NCI-H2107 treated with DMSO at 0.1 percent for 48 hours (cell line): ENCODE measurements around the gene BARHL1.
A peak's percentile ranks its signal among the peaks of the same experiment; 100 is the strongest.

Experiments used
- DNase-seq: peaks from one replicate; lab custom pipeline; 2025; ENCODE audit not compliant: unreplicated experiment; lab: John Stamatoyannopoulos, UW

Gene BARHL1

GRCh38 chr9:132582276-132582785 is at the start of gene BARHL1:
Gene BARHL1 (plus strand): TSS chr9:132582606. CDS start chr9:132582798, 192 bp downstream.
- DNase-seq: no peak

DNA sequence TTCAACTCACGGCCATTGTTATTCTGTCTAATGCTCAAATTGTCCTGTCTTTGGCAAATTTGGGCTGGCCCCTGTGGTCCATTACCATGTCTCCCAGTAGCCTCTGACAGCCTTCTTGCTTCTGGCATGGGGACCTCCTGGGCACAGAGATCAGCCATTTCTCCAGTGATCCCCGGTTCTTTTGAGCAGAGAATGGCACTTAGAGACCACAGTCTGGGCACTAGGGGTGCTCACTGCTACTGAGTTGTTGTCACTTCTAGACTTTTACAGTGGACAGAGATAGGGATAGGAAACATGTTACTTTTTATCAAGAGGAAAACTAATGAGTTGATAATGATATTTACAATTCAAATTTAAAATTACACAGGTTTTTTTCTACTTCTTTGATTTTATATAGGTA is 47.6 kb upstream of the BARHL1 start:
- no peak for DNase-seq

DNA sequence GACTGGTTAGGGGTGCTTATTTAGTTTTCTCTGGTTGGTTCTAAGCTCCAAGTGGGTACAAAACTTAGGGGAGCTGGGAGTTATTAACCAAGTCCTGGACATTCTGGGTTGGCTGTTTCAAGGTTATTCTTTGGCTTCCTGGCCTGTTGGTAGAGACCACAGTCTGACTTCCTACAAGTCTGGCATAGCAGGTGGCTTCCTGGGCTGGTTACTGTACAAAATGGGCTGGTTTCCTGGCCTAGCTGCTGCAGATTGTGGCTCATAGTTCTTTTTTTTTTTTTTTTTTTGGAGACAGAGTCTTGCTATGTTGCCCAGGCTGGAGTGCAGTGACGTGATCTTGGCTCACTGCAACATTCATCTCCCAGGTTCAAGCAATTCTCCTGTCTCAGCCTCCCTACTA is 46.3 kb upstream of the BARHL1 start:
- no peak for DNase-seq

- no peak for DNase-seq
These were observed 45.1 kb upstream of the BARHL1 start for GRCh38 chr9:132537352-132537751.

DNA sequence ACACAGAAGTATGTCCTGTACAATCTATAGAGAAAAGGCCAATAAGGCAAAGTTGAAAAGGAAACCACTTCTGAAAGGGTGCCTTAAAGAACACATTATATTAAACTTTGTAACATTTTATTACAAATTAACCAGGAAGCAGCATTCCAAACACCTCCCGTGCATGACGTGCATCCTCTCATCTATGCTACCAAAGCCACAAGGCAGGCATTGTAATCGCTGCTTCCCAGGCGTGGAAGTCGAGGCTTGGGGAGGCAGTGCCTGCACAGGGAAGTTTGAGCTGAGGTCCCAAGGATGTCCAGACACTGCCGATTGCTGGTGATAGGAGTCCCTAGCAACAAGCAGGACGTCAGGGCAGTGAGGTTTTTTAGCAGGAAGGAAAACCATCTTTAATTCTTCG is 44.3 kb upstream of the BARHL1 start:
- no peak for DNase-seq

DNA sequence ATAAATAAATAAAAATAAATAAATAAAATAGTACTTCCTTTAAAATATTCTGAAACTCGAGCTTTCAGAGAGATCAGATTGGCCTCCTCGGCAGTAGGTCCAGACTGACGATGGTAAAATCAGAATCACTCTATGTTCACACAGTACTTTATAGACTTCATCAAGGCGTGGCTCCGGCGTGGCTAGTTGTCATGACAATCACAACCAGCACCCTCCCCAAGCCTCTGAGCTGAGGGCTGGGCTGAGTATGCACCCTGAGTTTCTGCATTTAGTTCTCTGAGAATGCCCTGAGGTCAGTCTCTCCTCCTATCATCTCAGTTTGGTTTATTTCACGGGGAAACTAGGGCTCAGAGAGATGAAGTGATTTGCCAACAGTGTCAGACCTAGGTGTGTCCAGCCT is 43.3 kb upstream of the BARHL1 start:
- DNase-seq: no peak

GRCh38 chr9:132541051-132541450 is 41.4 kb upstream of the BARHL1 start:
- DNase-seq: no peak

- DNase-seq: no peak
These were observed 40.3 kb upstream of the BARHL1 start for GRCh38 chr9:132541870-132542830.

GRCh38 chr9:132543251-132543650 is 39.2 kb upstream of the BARHL1 start:
- no peak for DNase-seq

DNA sequence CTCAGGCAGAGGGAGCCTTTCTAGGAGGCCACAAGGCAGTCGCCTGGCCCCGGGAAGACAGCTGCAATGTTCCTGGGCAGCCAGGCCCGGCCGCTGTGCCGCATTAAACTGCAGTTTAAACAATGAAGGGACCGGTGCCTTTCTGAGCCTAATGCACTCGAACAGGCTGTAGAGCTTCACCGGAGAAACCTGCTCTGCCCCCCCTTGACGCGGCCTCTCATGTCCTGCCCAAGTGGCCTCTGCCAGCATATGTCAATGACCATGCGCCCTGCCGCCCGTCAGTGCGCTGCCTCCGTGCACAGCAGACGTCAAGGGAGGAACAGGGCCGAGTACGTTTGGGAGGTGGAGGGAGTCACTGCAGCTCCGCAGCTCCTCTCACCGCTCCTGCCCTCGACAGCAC is 38.4 kb upstream of the BARHL1 start:
- DNase-seq: no peak

DNA sequence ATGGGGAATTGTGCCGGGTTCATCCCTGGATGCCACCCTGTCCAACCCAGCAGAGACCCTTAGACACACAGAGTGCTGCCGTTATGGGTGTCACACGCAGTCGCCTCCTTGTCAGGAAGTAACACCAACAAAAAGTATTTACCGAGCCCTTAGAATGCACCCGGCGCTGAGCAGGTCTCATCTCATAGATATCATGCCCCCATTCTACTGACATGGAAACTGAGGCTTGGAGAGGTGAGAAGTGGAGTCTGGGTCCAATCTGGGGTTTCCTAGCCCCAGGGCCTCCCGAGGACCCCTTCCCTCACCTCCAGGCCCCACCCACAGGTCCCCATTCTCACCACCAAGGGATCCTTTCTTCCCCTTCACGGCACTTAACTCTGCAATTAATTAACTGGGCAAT is 36.8 kb upstream of the BARHL1 start:
- DNase-seq: no peak

DNA sequence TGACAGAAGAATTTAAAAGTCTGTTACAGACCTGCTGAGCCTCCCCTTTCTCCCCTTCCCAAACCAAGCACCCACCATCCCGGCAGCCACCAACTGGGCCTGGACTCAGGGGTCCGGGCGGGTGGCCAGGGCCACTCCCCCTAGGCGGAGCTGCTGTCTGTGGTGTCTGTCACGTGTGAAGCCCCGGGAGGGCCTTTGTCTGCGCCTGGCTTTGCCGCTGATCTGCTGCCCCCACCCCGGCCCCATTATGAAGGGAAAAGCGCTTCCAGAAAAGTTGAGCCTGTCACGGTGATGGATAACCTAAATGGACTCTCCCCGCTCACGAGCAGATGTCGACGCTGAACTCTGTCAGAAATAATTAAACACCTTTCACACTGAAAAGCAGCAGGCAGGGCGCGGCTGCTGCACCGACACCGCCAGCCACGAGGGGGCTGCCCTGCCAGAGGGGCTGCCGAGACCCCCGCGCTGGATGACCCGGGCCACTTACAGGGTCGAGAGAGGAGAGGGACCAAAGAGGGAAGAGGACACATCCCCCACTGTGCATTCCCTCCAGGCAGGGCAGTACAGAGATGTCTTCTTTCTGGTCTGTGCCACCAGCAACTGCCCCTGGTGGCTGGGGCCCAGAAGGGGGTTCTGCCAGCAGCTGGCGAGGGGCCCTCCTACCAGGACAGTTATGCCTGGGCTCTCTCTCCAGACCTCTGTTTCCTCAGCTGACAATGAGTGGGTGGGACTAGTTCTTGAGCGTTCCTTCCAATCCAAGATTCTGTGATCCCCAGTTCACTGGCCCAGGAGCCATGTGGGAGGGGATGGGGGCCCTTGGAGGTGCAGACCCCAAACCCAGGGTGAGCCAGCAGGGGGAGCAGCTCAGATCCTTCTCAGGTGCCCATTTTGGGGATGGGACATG is 36.0 kb upstream of the BARHL1 start:
- DNase-seq: peak; percentile 47

- DNase-seq: no peak
These were observed 35.4 kb upstream of the BARHL1 start for GRCh38 chr9:132547052-132547431.

- no peak for DNase-seq
These were observed 35.0 kb upstream of the BARHL1 start for GRCh38 chr9:132547436-132547835.

GRCh38 chr9:132547976-132548730 is 34.3 kb upstream of the BARHL1 start:
- no peak for DNase-seq

- DNase-seq: no peak
These were observed 33.4 kb upstream of the BARHL1 start for GRCh38 chr9:132548751-132549640.

DNA sequence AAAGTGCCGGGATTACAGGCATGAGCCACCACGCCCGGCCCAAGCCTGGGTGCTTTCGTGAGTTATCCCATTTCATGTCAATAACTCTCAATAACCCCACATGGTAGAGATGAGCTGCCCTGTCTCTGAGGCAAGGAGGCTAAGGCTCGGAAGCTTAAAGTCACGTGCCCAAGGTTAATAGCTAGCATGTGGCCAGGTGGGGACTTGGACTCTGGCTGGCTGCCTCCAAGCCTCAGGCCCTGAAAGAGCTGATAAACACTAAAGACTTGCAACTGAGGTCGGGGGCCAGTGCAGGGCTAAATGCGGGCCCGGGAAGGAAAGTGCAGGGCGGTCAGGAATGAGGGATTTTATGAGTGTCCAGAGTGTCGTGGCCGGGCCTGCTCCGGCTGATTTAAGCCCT is 30.9 kb upstream of the BARHL1 start:
- no peak for DNase-seq

GRCh38 chr9:132552041-132552440 is 30.4 kb upstream of the BARHL1 start:
- no peak for DNase-seq

- DNase-seq: no peak
These were observed 27.7 kb upstream of the BARHL1 start for GRCh38 chr9:132554755-132555154.

DNA sequence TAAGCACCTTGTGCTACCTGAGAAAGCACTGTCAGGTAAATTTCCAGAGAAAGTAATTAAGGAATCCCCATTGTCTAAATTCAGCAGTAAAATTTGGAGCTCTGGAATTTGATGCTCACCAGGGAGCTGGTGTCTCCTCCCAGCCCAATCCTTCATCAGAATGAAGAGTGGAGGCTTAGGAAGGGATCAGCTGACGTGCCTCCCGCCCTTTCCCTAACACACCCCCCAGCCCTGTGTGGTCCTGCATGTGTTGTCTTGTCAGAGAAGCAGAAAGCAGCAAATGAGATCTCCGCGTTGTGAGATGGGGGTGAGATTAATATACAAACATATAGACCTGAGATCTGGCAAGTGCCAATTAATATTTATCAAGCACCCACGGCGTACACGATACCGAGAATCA is 26.9 kb upstream of the BARHL1 start:
- no peak for DNase-seq
